HG03159 (cell line): Measurements from ENCODE around the gene KANK4.

Experiments used
- ATAC-seq: cut with Tn5 transposase; IDR thresholded peaks from one replicate; pipeline ENCODE4 v1.9.1; 2021; ENCODE audit warnings: mild to moderate bottlenecking, moderate library complexity; ENCODE audit not compliant: unreplicated experiment

The KANK4 gene

DNA sequence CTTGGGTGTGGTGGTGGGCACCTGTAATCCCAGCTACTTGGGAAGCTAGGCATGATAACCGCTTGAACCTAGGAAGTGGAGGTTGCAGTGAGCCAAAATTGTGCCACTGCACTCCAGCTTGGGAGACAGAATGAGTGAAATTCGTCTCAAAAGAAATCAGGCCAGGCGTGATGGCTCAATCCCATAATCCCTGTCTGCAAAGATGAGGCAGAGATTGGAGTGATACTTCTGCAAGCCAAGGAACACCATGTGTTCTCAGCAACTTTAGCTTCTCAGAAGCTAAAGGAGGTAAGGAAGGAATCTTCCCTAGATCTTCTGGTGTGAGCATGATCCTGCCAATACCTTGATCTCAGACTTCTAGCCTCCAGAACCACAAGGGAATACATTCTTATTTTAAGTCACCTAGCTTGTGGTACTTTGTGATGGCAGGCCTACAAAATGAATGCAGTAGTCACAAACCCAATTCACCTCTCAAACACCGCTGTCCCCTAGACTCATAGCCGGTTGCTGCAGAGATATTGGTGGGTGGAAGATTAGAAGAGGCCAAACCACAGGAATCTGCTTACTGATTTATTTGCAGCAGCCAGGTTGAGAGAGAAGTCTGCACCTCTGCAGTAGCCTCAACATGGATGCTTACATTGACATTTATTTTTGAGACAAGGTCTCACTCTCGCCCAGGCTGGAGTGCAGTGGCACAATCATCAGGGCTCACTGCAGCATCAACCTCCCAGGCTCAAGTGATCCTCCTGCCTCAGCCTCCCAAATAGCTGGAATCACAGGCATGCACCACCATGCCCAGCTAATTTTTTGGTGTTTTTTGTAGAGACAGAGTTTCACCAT, 105.9 kb downstream of the KANK4 start:
- ATAC-seq, result no peak

DNA sequence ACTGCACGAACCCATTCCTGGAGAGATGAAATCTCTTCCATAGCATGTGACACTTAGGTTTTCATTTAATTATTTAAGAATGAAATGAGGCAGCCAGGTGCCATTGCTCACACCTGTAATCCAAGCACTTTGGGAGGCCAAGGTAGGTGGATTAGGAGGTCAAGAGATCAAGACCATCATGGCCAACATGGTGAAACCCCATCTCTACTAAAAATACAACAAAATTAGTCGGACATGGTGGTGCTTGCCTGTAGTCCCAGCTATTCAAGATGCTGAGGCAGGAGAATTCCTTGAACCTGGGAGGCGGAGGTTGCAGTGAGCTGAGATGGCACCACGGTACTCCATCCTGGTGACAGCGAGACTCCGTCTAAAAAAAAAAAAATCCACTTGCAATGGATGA, 106.8 kb downstream of the KANK4 start:
- no peak for ATAC-seq

DNA sequence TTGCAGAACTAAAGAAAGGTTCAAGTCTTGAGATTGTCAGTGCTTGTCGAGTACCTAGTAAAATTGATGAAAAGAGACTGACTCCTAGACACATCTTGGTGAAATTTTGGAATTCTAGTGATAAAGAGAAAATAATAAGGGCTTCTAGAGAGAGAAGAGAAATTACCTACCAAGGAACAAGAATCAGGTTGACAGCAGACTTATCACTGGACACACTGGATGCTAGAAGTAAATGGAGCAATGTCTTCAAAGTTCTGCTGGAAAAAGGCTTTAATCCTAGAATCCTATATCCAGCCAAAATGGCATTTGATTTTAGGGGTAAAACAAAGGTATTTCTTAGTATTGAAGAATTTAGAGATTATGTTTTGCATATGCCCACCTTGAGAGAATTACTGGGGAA, 108.3 kb downstream of the KANK4 start:
- no peak for ATAC-seq

- ATAC-seq, result no peak
Observed at GRCh38 chr1:62209931-62210595, 109.2 kb downstream of the KANK4 start.

DNA sequence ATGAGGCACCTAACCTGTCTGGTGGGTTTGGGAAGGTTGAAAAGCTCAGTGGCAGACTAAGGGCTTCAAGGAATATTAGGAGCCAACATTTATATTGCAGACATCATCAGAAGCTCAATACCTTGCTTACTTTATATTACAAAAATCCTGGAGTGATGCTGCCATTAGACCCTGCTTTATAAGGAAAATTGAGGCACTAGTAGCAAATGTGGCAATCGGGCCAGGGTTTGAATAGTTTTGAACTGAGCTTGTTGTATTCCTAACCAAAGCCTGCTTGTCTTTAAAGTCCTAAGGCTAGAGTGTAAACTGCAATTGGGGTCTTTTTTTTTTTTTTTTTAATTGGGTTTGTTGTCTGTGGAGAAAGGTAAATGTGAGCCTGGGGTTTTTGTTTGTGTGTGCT, 110.3 kb downstream of the KANK4 start:
- no peak for ATAC-seq

DNA sequence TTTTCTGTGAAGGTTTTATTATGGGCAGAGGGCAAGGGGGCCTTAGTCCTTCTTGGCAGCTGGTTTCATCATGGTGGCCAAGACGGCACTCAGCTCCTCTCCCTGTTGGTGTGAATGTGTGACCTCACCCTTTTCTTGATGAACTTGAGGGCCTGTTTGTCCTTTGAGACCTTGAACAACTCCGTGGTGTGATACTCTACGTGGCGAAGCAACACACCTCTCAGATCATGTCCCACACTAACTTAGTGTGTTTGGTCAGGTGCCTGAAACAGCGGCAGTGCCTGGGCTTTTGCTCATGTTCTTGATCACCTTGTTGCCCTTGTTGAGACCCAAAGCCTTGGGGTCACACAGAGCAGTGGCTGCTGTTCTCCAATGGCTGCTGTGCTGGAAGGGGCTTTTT, 111.1 kb downstream of the KANK4 start:
- no peak for ATAC-seq

DNA sequence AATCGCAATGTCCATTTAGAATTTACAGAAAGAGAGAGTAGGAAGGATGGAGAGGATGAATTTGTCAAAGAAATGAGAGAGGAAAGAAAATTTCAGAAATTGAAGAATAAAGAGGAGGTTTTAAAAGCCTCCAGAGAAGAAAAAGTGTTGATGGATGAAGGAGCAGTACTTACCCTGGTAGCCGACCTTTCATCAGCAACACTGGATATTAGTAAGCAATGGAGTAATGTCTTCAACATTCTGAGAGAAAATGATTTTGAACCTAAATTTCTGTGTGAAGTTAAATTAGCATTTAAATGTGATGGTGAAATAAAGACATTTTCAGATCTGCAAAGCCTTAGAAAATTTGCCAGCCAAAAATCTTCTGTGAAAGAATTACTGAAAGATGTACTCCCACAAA, 112.0 kb downstream of the KANK4 start:
- ATAC-seq, result no peak

DNA sequence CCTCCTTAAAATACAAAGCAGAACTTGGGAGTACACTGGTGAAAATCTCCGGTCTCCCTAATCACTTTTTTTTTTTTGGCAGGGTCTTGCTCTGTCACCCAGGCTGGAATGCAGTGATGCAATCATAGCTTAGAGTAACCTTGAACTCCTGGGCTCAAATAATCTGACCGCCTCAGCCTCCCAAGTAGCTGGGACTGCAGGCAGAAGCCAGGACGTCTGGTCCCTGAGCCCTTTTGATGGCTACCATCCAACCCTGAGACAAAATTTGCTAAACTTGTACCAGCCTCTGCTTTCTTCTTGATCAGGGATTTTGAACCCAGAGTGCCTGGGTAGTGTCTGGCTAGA, 120.5 kb downstream of the KANK4 start:
- no peak for ATAC-seq

DNA sequence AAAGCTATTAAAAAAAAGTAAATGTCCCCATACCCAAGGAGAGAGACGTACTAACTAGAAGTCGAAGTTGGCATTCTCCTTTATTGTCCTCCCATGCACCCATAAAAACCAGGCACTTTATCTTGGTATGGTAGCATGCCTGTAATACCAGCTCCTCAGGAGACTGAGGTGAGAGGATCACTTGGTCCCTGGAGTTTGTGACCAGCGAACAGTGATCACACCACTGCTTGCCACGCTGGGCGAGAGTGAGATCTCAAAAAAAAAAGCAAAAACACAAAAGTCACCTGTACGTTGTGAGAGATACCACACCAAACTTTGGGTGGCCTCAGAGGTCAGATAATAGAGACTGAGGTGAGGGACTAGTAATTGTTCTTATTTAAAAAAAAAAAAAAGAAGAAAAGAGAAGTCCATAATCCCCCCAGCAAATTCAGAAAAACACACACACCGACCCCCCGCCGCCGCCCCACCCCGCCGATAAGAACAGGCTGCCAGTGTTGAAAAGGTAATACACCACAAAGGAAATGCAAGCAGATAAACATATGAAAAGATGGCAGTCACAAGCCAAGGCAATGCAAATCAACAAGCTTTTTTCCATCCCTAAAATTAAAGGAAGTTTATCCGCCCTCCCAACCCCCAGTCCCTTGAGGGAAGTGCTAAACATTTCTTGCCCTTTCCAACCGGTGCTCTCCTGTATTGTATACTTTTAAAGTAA, 121.0 kb downstream of the KANK4 start:
- ATAC-seq, result no peak

DNA sequence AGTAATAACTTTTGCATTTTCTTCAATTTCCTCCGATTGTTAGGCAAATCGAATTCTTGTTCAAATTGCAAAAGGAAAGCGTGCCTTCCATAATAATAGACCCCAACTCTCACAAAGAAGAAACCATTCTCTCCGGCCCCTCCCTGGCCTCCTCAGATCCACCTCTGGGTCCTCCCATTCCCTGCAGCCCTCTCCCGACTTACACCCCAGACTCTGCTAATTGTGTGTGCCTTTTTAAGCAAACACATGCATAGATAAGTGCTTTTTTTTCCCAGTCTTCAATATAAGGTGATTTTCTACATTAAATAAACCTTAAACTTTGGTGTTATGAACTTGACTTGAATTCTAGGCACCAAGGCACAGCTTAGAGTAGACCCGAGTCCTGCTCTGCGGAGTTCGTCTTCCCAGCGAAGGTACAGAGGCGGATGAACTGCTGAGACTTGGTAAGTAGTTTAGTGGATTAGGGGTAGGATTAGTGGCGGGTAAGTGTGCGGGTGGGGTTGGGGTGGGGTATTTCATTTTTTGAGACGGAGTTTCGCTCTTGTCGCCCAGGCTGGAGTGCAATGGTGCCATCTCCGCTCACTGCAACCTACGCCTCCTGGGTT, 123.0 kb downstream of the KANK4 start:
- no peak for ATAC-seq

DNA sequence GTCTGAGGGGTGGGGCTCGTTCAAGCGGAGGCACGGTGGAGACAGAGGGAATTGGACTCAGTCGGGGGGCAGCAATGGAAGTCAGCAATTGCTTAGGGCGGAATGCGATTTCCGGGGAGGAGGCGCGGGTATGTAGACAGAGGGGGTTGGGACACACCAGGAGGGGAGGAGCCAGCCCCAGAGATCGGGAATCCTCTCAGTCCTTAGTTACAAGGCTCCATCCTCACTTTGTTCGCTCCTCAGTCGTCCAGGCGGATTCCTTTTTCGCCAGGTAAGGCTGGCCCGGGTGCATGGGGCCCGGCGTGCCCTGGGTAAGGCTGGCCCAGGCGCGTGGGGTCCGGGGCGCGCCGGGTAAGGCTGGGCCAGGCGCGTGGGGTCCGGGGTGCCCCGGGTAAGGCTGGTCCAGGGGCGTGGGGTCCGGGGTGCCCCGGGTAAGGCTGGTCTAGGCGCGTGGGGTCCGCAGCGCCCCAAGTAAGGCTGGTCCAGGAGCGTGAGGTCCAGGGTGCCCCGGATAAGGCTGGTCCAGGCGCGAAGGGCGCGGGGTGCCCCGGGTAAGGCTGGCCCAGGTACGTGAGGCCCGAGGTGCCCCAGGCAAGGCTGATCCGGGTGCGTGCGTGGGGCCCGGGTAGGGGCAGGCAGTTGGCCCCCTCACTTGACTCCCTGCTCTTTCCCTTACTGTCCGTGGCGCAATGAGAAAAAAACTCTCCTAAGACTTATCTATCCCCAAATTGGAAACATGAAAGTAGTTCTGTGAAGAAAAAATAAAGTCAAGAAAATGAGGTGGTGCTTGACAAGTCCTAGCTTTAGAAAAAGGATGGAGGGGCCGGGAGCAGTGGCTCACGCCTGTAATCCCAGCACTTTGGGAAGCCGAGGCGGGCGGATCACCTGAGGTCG, 124.3 kb downstream of the KANK4 start, which contains the start of gene L1TD1:
TSS of gene L1TD1 (plus strand) at position 199 of the 894 bp plus-strand sequence. CDS start 11,780 bp downstream, outside the sequence.
- ATAC-seq, result no peak

GRCh38 chr1:62188111-62188510, 131.1 kb downstream of the KANK4 start:
- no peak for ATAC-seq

- no peak for ATAC-seq
Observed at GRCh38 chr1:62187548-62187947, 131.7 kb downstream of the KANK4 start.
